Body of pancreas (tissue), 4 donors: ENCODE data around the gene FOXP1. TPM values are rescaled to one million over a fixed set of nuclear protein-coding genes. Genes with fewer than 3 reads are reported as not detected.

Experiments
- ATAC-seq: fragments of 150-250 bp; one replicate; pipeline ENCODE4 v1.9.1; 2016
- DNase-seq, 4 donors: peaks; one replicate each; pipeline ENCODE4 v3.0.0-alpha.2; 2019
- H3K27ac ChIP-seq, 4 donors: fragments of 200-600 bp; sonication (generic); 1 replicate in 3 of 4; 2 replicates in 1 of 4; pipeline versions ENCODE4 v1.5.1 to v1.6.1; 2016 to 2019; ENCODE audit warnings: mild to moderate bottlenecking in 1 of 4, mixed read lengths in 1 of 4, moderate library complexity in 1 of 4
- H3K27me3 ChIP-seq, 2 donors: fragments of 200-600 bp; sonication (generic); one replicate each; pipeline ENCODE4 v1.6.0; 2016; ENCODE audit warnings: mild to moderate bottlenecking in 1 of 2
- H3K36me3 ChIP-seq, 2 donors: fragments of 200-600 bp; sonication (generic); replicated peaks in 1 of 2; 2 replicates each; pipeline ENCODE4 v1.5.1; 2016; ENCODE audit warnings: low read depth in 2 of 2; ENCODE audit not compliant: insufficient read depth in 1 of 2
- H3K4me1 ChIP-seq: fragments of 200-600 bp; sonication (generic); one replicate; pipeline ENCODE4 v1.6.0; 2016
- H3K4me3 ChIP-seq, 2 donors: fragments of 200-600 bp; sonication (generic); 1 replicate in 1 of 2; 2 replicates in 1 of 2; pipeline ENCODE4 v1.5.1; 2016 to 2019
- H3K9me3 ChIP-seq, 3 donors: fragments of 200-600 bp; sonication (generic); 1 replicate in 2 of 3; 2 replicates in 1 of 3; pipeline ENCODE4 v1.5.1; 2016
- POLR2A ChIP-seq, 3 donors: fragments of 450-650 bp; IDR thresholded peaks; one replicate each; pipeline ENCODE4 v1.6.1; 2016; ENCODE audit warnings: antibody characterized with exemption in 3 of 3, mild to moderate bottlenecking in 2 of 3
- WGBS, 2 donors: methylation state at CpG; one replicate each; pipeline ENCODE4 v1.1.5; 2017; 5-methylcytosine and 5-hydroxymethylcytosine counted together
- intact Hi-C: fragments of 100-400 bp; cut with DNase I; formaldehyde crosslinking; loops from one replicate; pipeline ENCODE4 v1.15.1; 2023
- total RNA-seq, 2 donors: library from RNA; depleted of rRNA; stranded (reverse); fragments of >200 nt; gene quantifications; one replicate each; pipeline ENCODE4 v1.1.0, GENCODE V29; 2016
- TF ChIP-seq, protein P1 (sequence below), 7 experiments: fragments of 450-650 bp in 4 of 7; fragments of 200-600 bp in 3 of 7; sonication (generic) in 3 of 7; IDR thresholded peaks; one replicate each; pipeline ENCODE4 v1.5.1; 2016 to 2019; ENCODE audit warnings: antibody characterized with exemption in 7 of 7

The FOXP1 gene
- total RNA-seq, 2 donors from 2014 or later = 85.7 to 86.1 TPM

- Histone ChIP-seq H3K4me3 (no peak overlapping the region), H3K9me3 (no peaks in the 10 kb centered on the region), H3K36me3 (no peaks in the 10 kb centered on the region), H3K4me1 (peaks cover 17% of the 10 kb centered on the region), H3K27me3 (no peaks in the 10 kb centered on the region), H3K27ac (no peak overlapping the region)
- DNase-seq = no peak
- intact Hi-C loops = no loop called here
- 91 to 95% methylated on average over 5 of the region's 5 CpGs for WGBS, 2 donors
- no peak for ATAC-seq
- no peak for TF ChIP-seq POLR2A (IDR thresholded peaks at IDR 0.05)
- TF ChIP-seq, protein P1, sequence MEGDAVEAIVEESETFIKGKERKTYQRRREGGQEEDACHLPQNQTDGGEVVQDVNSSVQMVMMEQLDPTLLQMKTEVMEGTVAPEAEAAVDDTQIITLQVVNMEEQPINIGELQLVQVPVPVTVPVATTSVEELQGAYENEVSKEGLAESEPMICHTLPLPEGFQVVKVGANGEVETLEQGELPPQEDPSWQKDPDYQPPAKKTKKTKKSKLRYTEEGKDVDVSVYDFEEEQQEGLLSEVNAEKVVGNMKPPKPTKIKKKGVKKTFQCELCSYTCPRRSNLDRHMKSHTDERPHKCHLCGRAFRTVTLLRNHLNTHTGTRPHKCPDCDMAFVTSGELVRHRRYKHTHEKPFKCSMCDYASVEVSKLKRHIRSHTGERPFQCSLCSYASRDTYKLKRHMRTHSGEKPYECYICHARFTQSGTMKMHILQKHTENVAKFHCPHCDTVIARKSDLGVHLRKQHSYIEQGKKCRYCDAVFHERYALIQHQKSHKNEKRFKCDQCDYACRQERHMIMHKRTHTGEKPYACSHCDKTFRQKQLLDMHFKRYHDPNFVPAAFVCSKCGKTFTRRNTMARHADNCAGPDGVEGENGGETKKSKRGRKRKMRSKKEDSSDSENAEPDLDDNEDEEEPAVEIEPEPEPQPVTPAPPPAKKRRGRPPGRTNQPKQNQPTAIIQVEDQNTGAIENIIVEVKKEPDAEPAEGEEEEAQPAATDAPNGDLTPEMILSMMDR (IDR thresholded peaks at IDR 0.05) = no peak
Measured at GRCh38 chr3:71514621-71515020, 68.9 kb downstream of the FOXP1 start.

DNA sequence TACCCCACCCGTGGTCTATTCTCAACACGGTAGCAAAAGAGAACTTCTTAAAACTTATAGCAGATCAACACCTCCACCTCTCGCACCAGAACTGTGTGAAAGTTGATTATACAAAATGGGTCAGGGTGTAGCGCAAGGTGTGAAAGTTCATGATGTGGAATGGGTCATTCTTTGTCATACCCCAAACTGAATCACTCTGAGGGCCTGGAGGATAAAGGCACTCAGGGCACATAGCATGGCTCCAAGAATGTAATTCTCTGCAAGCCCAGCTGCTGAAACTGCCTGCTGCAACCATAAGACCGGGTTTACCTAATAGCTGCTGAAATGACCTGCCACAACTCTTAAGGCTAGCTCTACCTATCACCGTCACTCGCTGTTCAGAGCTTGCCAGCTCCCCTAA, 70.0 kb downstream of the FOXP1 start:
- H3K4me1 ChIP-seq = peaks cover 17% of the 10 kb centered on the region

DNA sequence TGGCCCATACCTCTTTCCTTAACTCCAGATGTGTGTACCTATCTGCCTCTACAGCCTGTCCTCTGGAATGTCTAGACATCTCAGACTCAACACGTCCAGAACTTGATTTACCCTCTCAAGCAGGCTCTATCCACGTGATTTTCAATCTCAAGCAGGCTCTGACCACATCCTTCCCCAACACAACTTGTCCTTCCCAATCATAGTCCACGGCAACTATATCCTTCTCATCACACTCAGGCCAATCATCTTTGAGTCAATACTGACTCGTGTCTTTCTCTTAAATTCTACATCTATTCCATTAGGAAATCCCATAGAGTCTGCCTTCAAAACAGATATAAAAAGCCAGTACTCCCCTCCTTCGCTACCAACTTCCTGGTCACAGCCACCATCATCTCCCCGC, 70.4 kb downstream of the FOXP1 start:
- no peak for DNase-seq
- no peaks in the 10 kb centered on the region for H3K36me3 ChIP-seq
- no peak overlapping the region for H3K27ac ChIP-seq
- WGBS, 2 donors = 84 to 88% methylated on average over 6 of the region's 6 CpGs
- H3K4me1 ChIP-seq = peaks cover 17% of the 10 kb centered on the region
- H3K9me3 ChIP-seq = no peaks in the 10 kb centered on the region
- no peak overlapping the region for H3K4me3 ChIP-seq
- no peak for ATAC-seq
- intact Hi-C loops = no loop called here
- TF ChIP-seq, protein P1 (IDR thresholded peaks at IDR 0.05) = no peak
- TF ChIP-seq POLR2A (IDR thresholded peaks at IDR 0.05) = no peak
- no peaks in the 10 kb centered on the region for H3K27me3 ChIP-seq

More for the DNA sequence above, 70.0 kb downstream of the FOXP1 start:
- TF ChIP-seq, protein P1 (IDR thresholded peaks at IDR 0.05) = no peak
- no peak for TF ChIP-seq POLR2A (IDR thresholded peaks at IDR 0.05)
- 95% methylated on average over 7 of the region's 7 CpGs for WGBS, 2 donors
- no peak for DNase-seq
- Histone ChIP-seq H3K9me3 (no peaks in the 10 kb centered on the region), H3K4me3 (no peak overlapping the region), H3K36me3 (no peaks in the 10 kb centered on the region), H3K27ac (no peak overlapping the region), H3K27me3 (no peaks in the 10 kb centered on the region)
- intact Hi-C loops = no loop called here
- no peak for ATAC-seq

DNA sequence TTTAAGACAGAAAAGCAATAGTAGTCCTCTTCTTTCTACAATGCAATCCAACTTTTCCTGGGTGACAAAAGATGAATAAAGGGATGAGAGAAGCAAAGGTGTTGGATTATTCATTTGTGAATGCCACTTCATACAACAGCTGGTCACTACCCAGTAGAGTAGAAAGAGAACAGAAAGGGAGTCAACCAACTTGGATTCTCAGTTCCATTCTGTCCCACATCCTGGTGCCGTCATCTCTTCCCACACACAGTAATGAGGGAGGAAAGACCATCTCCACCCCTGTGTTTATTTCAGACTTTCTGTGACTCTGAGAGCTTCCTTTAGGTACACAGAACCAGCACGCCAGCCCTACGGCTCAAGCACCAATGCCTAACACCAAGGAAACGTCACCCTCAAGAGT, 71.0 kb downstream of the FOXP1 start:
- no peaks in the 10 kb centered on the region for H3K36me3 ChIP-seq
- peaks cover 17% of the 10 kb centered on the region for H3K4me1 ChIP-seq
- H3K27me3 ChIP-seq = no peaks in the 10 kb centered on the region
- no peak overlapping the region for H3K27ac ChIP-seq
- intact Hi-C loops = no loop called here
- TF ChIP-seq, protein P1 (IDR thresholded peaks at IDR 0.05) = no peak
- TF ChIP-seq POLR2A (IDR thresholded peaks at IDR 0.05) = no peak
- 90 to 91% methylated on average over 4 of the region's 4 CpGs for WGBS, 2 donors
- no peaks in the 10 kb centered on the region for H3K9me3 ChIP-seq
- H3K4me3 ChIP-seq = no peak overlapping the region
- no peak for ATAC-seq
- DNase-seq = no peak

GRCh38 chr3:71512000-71512399, 71.5 kb downstream of the FOXP1 start:
- DNase-seq (no peak), ATAC-seq (no peak)
- TF ChIP-seq, protein P1 (IDR thresholded peaks at IDR 0.05) = peak in 2 of 7 experiments; percentile 10 to 14
- TF ChIP-seq POLR2A (IDR thresholded peaks at IDR 0.05) = no peak
- Histone ChIP-seq H3K36me3 (no peaks in the 10 kb centered on the region), H3K27me3 (no peaks in the 10 kb centered on the region), H3K4me3 (no peak overlapping the region), H3K9me3 (no peaks in the 10 kb centered on the region), H3K4me1 (peaks cover 17% of the 10 kb centered on the region), H3K27ac (no peak overlapping the region)
- intact Hi-C loops = no loop called here
- WGBS, 2 donors = 44 to 50% methylated on average over 3 of the region's 3 CpGs
